NCI-H2029 treated with DMSO at 0.1 percent for 48 hours (cell line): ENCODE results near the gene IFNK.
"Not testable (repeated sequence)": the region's sequence is repeated elsewhere in the genome, so short reads cannot be mapped to it uniquely, and the experiment has no call there.

Experiments used
- DNase-seq: peaks from one replicate; lab custom pipeline; 2025; lab: John Stamatoyannopoulos, UW

IFNK gene

GRCh38 chr9:27524236-27524635 is at the start of gene IFNK:
TSS of gene IFNK (plus strand) at chr9:27524290. CDS start at chr9:27524337, 47 bp downstream.
- no peak for DNase-seq

GRCh38 chr9:27474305-27474704 is 49.8 kb upstream of the IFNK start:
- no peak for DNase-seq

GRCh38 chr9:27475057-27475595 is 49.0 kb upstream of the IFNK start:
- no peak for DNase-seq

- DNase-seq = no peak
Measured at GRCh38 chr9:27476870-27477515, 47.1 kb upstream of the IFNK start.

GRCh38 chr9:27478322-27478721 is 45.8 kb upstream of the IFNK start:
- DNase-seq = no peak

GRCh38 chr9:27482709-27483108 is 41.4 kb upstream of the IFNK start:
- no peak for DNase-seq

GRCh38 chr9:27483576-27483975 is 40.5 kb upstream of the IFNK start:
- DNase-seq = no peak

GRCh38 chr9:27485158-27485557 is 38.9 kb upstream of the IFNK start:
- DNase-seq = no peak

- no peak for DNase-seq
Measured at GRCh38 chr9:27487128-27487640, 36.9 kb upstream of the IFNK start.

GRCh38 chr9:27487927-27488326 is 36.2 kb upstream of the IFNK start:
- DNase-seq = no peak

GRCh38 chr9:27489087-27489876 is 34.8 kb upstream of the IFNK start:
- DNase-seq = no peak

- DNase-seq = no peak
Measured at GRCh38 chr9:27491154-27491553, 32.9 kb upstream of the IFNK start.

- no peak for DNase-seq
Measured at GRCh38 chr9:27495480-27496134, 28.5 kb upstream of the IFNK start.

- DNase-seq = no peak
Measured at GRCh38 chr9:27496135-27496504, 28.0 kb upstream of the IFNK start.

- DNase-seq = no peak
Measured at GRCh38 chr9:27497883-27498417, 26.1 kb upstream of the IFNK start.

- no peak for DNase-seq
Measured at GRCh38 chr9:27499451-27499850, 24.6 kb upstream of the IFNK start.

GRCh38 chr9:27500902-27501301 is 23.2 kb upstream of the IFNK start:
- DNase-seq = not testable (repeated sequence)

GRCh38 chr9:27503623-27504022 is 20.5 kb upstream of the IFNK start:
- DNase-seq = no peak

GRCh38 chr9:27504259-27504658 is 19.8 kb upstream of the IFNK start:
- DNase-seq = no peak

GRCh38 chr9:27505744-27506161 is 18.3 kb upstream of the IFNK start:
- no peak for DNase-seq

GRCh38 chr9:27506981-27507380 is 17.1 kb upstream of the IFNK start:
- no peak for DNase-seq

GRCh38 chr9:27510780-27511179 is 13.3 kb upstream of the IFNK start:
- no peak for DNase-seq
